Measurements from ENCODE around the gene ARRDC5.
"Not testable (repeated sequence)": the region's sequence is repeated elsewhere in the genome, so short reads cannot be mapped to it uniquely, and the experiment has no call there.

ARRDC5 gene

DNA sequence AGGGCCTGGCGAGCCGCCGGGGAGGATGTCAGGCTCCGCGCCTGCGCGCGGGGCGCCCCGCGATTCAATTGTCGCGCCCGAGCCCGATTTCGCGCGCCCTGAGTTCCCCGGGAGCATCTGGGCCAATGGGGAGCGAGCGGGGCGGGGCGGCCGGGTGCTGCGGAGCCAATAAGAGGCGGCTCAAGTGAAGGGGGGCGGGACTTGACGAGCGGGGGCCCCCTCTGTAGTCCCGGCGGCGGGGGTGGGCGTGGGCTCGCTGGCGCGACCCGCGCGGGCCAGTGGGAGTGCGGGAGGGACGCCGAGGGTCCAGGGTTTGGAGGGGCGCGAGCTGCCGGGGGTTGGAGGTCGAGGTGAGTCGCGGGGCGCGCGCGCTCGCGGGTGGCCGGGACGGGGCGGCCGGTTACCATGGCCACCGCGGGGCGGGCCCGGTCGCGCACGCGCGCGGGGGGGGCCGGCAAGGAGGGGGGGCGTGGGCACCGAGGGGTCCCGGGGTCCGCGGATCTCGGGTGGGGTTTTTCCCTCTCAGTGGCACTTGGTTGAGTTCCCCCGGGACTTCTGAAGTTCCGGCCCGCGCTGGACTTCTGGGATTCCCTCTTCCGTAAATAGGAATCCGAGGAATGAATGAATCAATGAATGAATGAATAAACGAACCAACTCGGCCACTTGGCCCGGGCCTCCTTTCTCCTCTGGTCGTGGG, 7.3 kb upstream of the ARRDC5 start:
- DNase-seq (ENCODE audit: low spot score): peak; percentile 98

DNA sequence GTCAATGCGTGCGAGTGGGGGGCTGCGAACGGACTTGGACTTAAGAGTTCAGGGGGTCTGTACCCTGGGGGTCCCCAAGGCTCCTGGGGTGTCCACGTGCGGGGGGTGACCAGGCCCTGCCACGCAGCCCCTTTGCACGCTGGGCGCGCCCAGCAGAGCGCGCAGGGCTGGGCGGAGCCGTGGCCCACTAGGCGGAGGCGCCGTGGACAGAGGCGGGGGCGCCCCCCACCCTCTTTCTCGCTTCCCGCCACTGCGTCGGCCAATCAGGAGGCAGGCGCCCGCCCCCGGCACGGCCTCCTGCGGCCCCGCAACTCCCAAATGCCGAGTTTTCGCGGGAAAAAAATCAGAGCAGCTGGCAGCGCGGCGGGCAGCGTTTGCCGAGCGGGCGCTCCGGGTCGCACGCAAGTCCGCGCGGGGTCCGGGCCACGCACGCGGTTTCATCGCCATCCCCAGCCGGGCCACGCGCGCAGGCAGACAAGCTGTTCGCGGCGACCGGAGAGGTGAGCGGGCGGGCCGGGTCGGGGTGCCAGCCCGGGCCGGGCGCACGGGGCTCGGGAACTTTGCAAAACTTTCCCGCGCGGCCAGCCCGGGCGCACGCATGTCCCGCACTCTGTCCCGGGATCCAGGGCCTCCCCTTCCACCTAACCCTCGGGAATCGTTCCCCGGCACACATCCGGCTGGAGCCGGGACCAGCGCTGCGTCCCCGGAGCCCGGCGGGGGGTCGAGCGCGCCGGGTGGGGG, 6.6 kb upstream of the ARRDC5 start, which contains the start of gene UHRF1:
UHRF1 (plus strand) TSS at position 346 of the 741 bp plus-strand sequence. CDS start 1,385 bp downstream, outside the sequence.
- DNase-seq (ENCODE audit: low spot score): peak; percentile 92

DNA sequence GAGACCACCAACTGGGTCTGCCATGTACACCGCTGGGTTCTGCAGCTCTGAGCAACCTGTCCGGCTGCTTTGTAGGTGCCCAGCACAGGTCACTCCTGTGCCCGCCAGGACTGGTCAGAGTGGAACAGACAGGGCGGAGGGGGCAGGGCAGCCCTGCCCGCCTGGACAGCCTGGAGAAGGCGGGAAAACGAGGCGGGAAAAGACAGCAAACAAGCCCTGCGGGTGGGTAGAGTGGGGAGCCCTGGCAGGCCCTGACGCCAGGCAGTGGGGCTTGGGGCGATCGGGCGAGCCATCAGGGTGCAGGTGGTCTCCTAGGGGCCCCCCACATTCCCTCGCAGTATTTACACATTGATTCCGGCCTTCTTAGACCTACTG, 6.1 kb upstream of the ARRDC5 start:
- DNase-seq (ENCODE audit: low spot score): no peak

DNA sequence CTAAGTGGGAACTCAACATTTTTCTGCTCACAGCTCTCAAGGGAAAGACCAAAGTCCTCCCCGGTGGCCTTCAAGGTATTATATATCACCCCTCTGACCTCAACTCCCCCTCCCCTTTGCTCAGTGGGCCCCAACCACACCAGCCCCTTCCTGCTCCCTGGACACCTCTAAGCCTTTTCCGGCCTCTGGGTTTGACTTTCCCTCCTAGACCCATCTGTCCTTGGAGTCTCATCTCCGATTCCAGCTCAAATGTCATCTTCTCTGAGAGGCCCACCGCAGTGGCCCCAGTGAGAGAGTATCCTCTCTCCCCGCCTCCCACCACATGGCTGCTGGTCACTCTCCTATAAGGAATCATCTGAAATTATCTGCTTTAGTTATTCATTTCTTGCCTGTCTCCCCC, 5.7 kb upstream of the ARRDC5 start:
- DNase-seq (ENCODE audit: low spot score): no peak

DNA sequence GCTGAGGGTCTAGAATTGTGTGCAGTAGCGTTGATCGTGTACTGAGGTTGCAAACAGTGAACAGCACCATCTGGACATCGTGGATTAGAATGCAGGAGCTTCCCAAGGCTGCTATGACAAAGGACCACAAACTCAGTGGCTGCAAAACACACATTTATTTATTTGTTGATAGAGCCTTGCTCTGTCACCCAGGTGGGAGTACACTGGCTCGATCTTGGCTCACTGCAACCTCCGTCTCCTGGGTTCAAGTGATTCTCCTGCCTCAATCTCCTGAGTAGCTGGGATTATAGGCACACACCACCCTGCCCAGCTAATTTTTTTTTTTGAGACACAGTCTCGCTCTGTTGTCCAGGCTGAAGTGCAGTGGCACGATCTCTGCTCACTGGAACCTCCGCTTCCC, 4.3 kb upstream of the ARRDC5 start:
- DNase-seq (ENCODE audit: low spot score): no peak

DNA sequence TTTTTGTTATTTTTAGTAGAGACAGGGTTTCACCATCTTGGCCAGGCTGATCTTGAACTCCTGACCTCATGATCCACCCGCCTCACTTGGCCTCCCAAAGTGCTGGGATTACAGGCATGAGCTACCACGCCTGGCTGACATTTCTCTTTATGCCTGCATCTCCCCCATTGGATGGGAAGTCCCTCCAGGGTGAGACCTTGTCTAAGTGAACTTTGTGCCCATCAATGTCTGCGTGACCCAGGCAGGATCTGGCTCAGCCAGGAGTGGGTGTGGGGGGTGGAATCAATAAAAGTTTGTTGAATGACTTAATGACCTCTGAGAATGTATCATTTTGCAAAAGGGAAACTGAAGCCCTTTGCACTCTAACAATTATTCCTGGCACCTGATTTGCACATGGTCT, 1.8 kb upstream of the ARRDC5 start:
- DNase-seq (ENCODE audit: low spot score): no peak

DNA sequence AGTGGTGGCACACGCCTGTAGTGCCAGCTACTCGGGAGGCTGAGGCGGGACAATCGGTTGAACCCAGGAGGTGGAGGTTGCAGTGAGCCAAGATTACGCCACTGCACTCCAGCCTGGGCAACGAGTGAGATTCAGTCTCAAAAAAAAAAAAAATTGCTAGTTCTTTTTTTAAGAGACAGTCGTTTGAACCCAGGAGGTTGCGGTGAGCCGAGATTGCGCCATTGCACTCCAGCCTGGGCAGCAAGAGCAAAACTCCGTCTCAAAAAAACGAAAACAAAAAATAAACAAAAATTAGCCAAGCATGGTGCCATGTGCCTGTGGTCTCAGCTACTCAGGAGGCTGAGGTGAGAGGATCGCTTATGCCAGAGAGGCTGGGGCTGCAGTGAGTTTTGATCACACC, 1.8 kb downstream of the ARRDC5 start:
- DNase-seq (ENCODE audit: low spot score): not testable (repeated sequence)

DNA sequence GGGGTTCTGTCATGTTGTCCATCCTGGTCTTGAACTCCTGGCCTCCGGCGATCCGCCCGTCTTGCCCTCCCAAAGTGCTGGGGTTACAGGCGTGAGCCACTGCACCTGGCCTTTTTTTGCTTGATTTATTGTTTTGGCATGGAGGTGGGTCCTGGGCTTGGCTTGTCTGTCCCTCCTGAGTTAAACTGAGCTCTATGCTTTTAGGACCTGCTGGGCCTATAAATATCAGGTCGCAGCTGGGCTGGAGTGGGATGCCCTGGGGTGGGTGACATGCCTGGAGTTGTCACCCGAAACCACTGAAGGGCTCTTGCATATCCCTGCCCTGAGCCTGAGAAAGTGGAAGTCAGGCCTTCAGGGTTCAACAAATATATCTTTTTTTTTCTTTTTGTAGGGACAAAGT, 5.5 kb downstream of the ARRDC5 start:
- no peak for DNase-seq (ENCODE audit: low spot score)

DNA sequence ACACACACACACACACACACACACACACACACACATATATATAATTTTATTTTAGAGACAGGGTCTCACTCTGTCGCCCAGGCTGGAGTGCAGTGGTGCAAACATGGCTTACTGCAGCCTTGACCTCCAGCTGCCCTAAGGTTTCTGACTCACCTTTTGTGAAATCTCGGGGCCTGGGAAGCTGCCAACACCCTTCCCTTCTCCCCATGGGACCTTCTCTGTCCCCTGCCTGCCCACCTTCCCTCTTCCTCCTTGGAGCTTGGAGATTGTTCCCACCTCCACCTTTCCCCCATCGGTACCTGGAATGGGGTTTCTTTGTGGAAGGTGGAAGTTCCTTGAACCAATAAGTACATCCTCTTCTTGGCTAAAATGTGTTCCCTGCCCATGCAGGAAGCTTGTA, 6.3 kb downstream of the ARRDC5 start:
- no peak for DNase-seq (ENCODE audit: low spot score)

DNA sequence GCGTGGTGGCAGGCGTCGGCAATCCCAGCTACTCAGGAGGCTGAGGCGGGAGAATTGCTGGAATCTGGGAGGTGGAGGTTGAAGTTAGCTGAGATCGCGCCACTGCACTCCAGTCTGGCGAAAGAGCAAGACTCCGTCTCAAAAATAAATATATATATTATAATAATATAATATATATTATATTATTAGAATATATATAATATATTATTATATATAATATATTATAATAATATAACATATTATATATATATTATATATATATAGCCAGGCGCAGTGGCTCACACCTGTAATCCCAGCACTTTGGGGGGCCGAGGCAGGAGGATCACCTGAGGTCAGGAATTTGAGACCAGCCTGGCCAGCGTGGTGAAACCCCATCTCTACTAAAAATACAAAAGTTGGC, 9.7 kb downstream of the ARRDC5 start:
- DNase-seq (ENCODE audit: low spot score): not testable (repeated sequence)

DNA sequence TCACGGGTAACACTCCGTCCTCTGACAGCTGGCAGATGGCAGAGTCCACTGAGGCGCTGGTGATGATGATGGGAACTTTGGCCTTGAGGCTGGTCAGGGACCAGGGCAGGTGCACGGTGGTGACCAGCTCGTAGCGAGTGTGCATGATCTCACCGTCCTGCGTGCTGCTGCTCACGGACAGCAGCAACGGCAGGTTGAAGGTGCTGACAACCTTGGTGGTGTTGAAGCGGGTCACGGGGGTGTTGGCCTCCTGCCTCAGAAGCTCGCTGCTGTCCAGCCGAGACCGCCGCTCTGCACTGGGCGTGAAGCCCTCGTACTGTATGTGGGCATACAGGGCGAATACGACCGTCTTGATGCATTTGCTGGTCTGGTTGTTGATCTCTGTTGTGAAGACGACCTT, 11.6 kb downstream of the ARRDC5 start:
- no peak for DNase-seq (ENCODE audit: low spot score)

DNA sequence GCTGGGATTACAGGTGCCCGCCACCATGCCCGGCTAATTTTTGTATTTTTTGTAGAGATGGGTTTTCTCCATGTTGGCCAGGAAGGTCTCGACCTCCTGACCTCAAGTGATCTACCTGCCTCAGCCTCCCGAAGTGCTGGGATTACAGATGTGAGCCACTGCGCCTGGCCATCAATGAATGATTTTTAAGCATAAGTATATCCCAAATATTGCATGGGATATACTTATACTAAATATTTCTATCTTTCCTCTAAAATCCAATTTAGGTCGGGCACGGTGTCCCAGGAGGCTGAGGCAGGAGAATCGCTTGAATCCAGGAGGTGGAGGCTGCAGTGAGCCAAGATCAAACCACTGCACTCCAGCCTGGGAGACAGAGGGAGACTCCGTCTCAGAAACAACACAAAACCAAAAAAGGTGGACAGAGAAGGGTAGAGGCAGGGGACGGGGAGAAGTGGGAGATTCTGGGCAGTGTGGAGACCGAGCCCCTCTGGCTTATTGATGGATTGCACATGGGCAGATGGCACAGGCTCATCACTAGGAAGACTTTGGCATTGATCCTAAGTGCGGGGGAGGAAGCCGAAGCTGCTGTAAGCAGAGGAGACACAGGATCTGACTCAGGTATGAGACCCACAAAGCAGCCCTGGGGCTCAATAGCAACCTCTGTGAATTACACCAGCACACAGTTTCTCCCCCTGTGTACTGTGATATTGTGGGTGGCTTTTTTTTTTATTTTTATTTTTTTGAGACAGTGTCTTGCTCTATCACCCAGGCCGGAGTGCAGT, 13.5 kb downstream of the ARRDC5 start:
- DNase-seq (ENCODE audit: low spot score): peak; percentile 77

DNA sequence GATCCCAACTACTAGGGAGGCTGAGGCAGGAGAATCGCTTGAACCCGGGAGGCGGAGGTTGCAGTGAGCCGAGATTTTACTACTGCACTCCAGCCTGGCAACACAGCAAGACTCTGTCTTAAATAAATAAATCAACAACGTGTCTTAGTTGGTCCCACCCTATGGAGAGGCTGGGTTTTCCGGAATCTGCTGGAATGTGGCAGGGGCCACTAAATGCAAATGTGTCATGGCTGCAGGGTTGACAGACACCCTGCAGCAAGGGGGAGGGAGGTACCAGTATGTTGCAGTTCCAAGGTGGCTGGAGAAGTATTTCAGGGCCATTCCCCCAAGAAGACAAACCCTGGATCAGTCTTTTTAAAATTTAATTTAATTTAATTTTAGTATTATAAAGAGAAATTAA, 14.9 kb downstream of the ARRDC5 start:
- DNase-seq (ENCODE audit: low spot score): not testable (repeated sequence)

DNA sequence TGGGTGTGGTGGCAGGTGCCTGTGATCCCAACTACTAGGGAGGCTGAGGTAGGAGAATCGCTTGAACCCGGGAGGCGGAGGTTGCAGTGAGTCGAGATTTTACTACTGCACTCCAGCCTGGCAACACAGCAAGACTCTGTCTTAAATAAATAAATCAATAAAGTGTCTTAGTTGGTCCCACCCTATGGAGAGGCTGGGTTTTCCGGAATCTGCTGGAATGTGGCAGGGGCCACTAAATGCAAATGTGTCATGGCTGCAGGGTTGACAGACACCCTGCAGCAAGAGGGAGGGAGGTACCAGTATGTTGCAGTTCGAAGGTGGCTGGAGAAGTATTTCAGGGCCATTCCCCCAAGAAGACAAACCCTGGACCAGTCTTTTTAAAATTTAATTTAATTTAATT, 17.7 kb downstream of the ARRDC5 start:
- DNase-seq (ENCODE audit: low spot score): not testable (repeated sequence)

DNA sequence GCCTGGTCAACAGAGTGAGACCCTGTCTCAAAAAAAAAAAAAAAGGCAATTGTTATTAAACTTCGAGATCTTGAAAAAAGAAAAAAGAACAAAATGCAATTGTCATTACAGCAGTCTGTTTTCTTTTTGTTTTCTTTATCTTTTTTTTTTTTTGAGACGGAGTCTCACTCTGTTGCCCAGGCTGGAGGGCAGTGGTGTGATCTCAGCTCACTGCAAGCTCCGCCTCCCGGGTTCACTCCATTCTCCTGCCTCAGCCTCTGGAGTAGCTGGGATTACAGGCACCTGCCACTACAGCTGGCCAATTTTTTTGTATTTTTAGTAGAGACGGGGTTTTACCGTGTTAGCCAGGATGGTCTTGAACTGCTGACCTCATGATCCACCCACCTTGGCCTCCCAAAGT, 19.8 kb downstream of the ARRDC5 start:
- DNase-seq (ENCODE audit: low spot score): not testable (repeated sequence)

DNA sequence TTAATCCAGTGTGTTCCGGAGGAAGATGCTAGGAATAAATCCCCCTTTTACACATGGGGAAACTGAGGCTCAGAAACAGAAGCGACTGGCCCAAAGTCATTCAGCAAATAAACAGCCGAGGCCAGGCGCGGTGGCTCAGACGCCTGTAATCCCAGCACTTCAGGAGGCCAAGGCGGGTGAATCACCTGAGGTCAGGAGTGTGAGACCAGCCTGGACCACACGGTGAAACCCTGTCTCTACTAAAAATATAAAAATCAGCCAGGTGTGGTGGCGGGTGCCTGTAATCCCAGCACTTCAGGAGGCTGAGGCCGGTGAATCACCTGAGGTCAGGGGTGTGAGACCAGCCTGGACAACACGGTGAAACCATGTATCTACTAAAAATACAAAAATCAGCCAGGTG, 23.7 kb downstream of the ARRDC5 start:
- DNase-seq (ENCODE audit: low spot score): no peak

DNA sequence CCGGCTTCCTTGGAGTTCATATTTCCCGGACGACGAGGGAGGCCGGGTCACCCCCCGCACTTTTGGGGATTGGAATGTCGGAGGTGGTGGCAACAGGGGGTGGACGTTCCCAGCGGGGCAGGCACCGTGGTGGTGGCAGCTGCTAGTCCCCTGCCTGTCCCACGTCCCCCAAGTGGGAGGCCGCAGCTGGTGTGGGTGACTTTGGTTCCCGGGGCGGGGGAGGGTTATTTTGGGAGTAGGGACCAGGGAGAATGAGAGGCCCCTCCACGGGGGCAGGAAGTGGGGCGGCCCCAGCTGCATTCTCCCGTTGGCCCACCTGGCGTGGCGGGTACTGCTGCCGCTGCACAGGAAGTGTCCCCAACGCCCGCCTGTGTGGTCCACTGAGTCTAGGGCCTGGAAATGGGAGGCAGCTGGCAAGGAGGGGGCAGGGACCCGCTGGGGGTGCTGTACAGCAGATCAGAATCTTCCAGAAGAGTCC, 24.2 kb downstream of the ARRDC5 start:
- peak; percentile 35 for DNase-seq (ENCODE audit: low spot score)

DNA sequence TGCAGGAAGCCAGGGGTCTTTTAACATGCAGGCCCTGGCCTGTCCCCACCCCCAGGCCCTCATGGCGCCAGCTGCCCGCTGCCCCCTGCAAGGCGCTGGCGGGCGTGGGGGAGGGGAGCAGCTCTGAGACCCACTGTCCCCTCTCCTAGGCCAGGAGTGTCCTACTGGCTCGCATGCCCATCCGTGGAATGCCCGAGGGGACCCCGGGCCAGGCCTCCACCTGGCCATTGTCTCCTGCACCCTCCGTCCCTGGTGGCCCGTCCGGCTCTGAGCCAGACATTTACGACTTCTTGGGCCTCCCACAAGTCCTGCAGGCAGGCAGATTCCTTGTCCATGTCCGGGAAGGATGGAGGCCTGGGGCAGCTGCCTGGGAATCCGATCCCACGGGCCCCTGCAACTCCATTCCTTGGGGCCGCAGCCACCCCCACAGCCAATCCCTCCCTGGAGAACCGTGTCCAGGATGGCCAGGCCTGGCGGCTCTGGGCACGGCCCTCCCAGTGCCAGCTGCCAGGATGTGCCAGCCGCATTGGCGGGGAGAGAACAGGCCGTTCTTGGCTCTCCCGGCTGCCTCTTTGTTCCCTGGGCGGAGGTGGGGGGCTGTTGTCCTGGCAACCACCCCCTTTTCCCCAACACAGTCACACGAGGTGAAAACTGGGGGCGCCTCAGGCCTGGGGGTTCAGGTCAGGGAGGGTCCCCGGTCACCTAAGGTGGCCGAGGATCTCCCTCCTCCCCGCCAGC, 24.8 kb downstream of the ARRDC5 start:
- peak; percentile 36 for DNase-seq (ENCODE audit: low spot score)

DNA sequence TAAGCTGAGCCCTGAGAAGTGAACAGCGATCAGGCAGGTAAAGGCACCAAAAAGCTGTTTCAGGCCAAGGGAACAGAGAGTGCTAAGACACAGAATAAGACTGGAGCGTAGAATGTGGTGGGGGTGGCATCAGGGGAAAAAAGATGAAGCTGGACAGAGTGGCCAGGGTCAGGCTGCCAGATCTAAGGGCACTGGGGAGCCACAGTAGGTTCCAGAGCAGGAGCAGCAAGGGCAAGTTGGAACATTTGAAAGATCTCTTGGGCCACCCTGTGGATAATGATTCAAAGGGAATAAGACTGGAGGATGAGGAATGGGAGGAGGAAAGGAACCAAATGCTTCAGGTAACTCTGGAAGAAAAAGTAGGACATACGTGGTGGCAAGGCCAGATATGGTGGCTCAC, 28.8 kb downstream of the ARRDC5 start:
- no peak for DNase-seq (ENCODE audit: low spot score)

DNA sequence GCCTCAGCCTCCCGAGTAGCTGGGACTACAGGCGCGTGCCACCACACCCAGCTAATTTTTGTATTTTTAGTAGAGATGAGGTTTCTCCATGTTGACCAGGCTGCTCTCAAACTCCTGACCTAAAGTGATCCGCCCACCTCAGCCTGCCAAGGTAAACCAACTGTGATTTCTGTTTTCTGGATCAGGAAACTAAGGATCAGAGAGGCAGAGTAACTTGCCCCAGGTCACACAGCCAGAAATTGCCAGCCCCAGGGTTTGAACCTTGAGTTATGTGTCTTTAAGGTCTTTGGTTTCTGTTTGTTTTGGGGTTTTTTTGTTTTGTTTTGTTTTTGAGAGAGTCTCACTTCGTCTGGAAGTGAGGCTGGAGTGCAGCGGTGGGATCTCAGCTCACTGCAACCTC, 31.0 kb downstream of the ARRDC5 start:
- DNase-seq (ENCODE audit: low spot score): no peak

DNA sequence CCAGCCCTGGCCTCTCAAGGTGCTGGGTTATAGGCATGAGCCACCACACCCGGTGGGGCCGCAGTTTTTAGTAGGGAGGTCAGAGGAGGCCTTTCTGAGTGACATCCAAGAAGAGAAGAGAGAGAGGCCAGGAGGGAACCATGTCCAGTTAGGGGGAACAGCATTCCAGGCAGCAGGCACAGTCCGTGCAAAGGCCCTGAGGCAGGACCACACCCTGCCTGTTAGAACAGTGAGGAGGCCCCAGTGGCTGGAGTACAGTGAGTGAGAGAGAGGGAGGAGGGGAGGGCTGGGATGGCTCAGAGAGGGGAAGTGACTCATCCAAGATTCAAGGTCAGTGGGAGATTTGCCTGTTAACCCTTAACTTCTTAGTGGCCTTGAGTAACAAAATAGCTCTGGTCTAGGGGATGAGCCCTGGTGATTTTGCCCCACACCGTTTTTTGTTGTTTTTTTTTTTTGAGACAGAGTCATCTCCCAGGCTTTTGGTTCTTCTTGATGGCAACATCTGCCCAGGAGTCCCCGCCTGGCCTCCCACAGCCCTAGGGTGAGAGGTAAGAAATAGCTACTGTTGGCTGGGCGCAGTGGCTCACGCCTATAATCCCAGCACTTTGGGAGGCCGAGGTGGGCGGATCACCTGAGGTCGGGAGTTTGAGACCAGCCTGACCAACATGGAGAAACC, 32.5 kb downstream of the ARRDC5 start:
- peak; percentile 9 for DNase-seq (ENCODE audit: low spot score)

All from D341Med (cell line).